Measurements from ENCODE around the gene BTBD2.

DNA sequence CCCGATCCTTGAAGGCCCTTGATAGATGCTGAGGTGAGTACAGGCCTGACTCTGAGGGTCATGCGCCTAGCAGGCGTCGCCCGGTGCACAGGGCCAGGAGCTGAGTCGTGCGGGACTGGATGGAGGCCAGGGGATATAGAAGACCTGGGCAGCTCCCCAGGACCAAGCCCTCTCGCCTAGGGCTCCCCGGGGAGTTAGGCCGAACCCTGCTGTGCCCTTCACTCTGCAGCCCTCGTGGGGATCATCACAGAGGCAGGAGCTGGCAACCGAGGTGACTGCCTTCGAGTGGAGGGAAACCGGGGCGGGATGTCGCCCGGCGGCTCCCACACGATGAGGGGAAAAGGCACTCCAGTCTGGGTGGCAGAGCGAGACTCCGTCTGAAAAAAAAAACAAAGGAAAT is 62.9 kb downstream of the BTBD2 start:
- TF ChIP-seq TARDBP (IDR thresholded peaks at IDR 0.05): no peak
- no peak for TF ChIP-seq FOXK2 (IDR thresholded peaks at IDR 0.05)

Measured in HEK293T (cell line).